GM23248 (cell line): Measurements from ENCODE around the gene HCN3. TPM values are rescaled to one million over a fixed set of nuclear protein-coding genes. Genes with fewer than 3 reads are reported as not detected.

ENCODE experiments used
- DNase-seq: peaks from one replicate; pipeline ENCODE4 v3.0.0-alpha.2; 2015
- H2AFZ ChIP-seq: fragments of 200-600 bp; sonication (generic); 2 replicates; pipeline ENCODE4 v1.6.1; 2016; ENCODE audit warnings: antibody characterized with exemption
- H3F3A ChIP-seq: fragments of 200-600 bp; sonication (generic); 2 replicates; pipeline ENCODE4 v1.6.1; 2016; ENCODE audit warnings: mild to moderate bottlenecking, antibody characterized with exemption, mixed run types; ENCODE audit not compliant: insufficient read depth
- H3K27ac ChIP-seq: fragments of 200-600 bp; sonication (generic); 2 replicates; pipeline ENCODE4 v1.5.1; 2016; ENCODE audit warnings: mild to moderate bottlenecking
- H3K27me3 ChIP-seq: fragments of 200-600 bp; sonication (generic); replicated peaks from 2 replicates; pipeline ENCODE4 v1.6.1; 2016; ENCODE audit warnings: mild to moderate bottlenecking; ENCODE audit not compliant: insufficient read depth
- H3K36me3 ChIP-seq: fragments of 200-600 bp; sonication (generic); 2 replicates; pipeline ENCODE4 v1.6.1; 2016; ENCODE audit warnings: low read depth, mild to moderate bottlenecking
- H3K4me1 ChIP-seq: fragments of 200-600 bp; sonication (generic); 2 replicates; pipeline ENCODE4 v1.6.1; 2016; ENCODE audit warnings: mild to moderate bottlenecking; ENCODE audit not compliant: insufficient read depth
- H3K4me2 ChIP-seq: fragments of 200-600 bp; sonication (generic); one replicate; pipeline ENCODE4 v1.6.1; 2016; ENCODE audit warnings: mild to moderate bottlenecking; ENCODE audit not compliant: unreplicated experiment
- H3K4me3 ChIP-seq: fragments of 200-600 bp; sonication (generic); 2 replicates; pipeline ENCODE4 v1.5.1; 2016; ENCODE audit warnings: mild to moderate bottlenecking
- H3K79me2 ChIP-seq: fragments of 200-600 bp; sonication (generic); 2 replicates; pipeline ENCODE4 v1.6.1; 2016; ENCODE audit warnings: mild to moderate bottlenecking; ENCODE audit not compliant: insufficient read depth
- H3K9ac ChIP-seq: fragments of 200-600 bp; sonication (generic); 2 replicates; pipeline ENCODE4 v1.6.1; 2016; ENCODE audit warnings: mild to moderate bottlenecking
- H3K9me2 ChIP-seq: fragments of 200-600 bp; sonication (generic); 2 replicates; pipeline ENCODE4 v1.6.1; 2016; ENCODE audit warnings: mixed run types, mild to moderate bottlenecking, moderate library complexity; ENCODE audit not compliant: insufficient read depth
- H3K9me3 ChIP-seq: fragments of 200-600 bp; sonication (generic); one replicate; pipeline ENCODE4 v1.6.1; 2017; ENCODE audit warnings: low read depth
- H4K20me1 ChIP-seq: fragments of 200-600 bp; sonication (generic); 2 replicates; pipeline ENCODE4 v1.6.0; 2016; ENCODE audit not compliant: insufficient read depth
- EZH2 ChIP-seq: fragments of 200-600 bp; sonication (generic); IDR thresholded peaks from 2 replicates; pipeline ENCODE4 v1.6.1; 2018; ENCODE audit warnings: antibody characterized with exemption, mild to moderate bottlenecking; ENCODE audit not compliant: insufficient read depth, poor library complexity, severe bottlenecking
- EZH2phosphoT487 ChIP-seq: fragments of 200-600 bp; sonication (generic); IDR thresholded peaks from 2 replicates; pipeline ENCODE4 v1.6.1; 2018; ENCODE audit warnings: antibody characterized with exemption, moderate library complexity, mild to moderate bottlenecking, low read depth; ENCODE audit not compliant: insufficient read depth
- WGBS, 2 experiments: methylation state at CpG; one replicate each; pipeline ENCODE4 v1.1.6; 2015 to 2017; ENCODE audit warnings: low lambda C conversion rate in 2 of 2, low coverage in 1 of 2; ENCODE audit errors: missing lambda C conversion rate in 2 of 2; 5-methylcytosine and 5-hydroxymethylcytosine counted together
- in situ Hi-C: fragments of 300-500 bp; cut with MboI; formaldehyde crosslinking; loops from 2 replicates; pipeline ENCODE4 v1.15.0; 2020
- polyA plus RNA-seq: library from polyadenylated mRNA; unstranded; fragments of >200 nt; fragmentation: Nextera tagmentation; extraction: Ambion mirVana; gene quantifications from 2 replicates; pipeline ENCODE4 v1.2.1, GENCODE V29; 2016
- total RNA-seq: library from RNA; depleted of rRNA; stranded (reverse); fragments of >200 nt; shearing (Covaris generic); gene quantifications from 2 replicates; pipeline ENCODE4 v1.2.3, GENCODE V29; 2014

Gene HCN3
- total and polyA plus RNA-seq, 2 experiments from 2014 or later: 1.4 to 1.6 TPM

- in situ Hi-C loops: no loop called here
- no peak for DNase-seq
Observed at GRCh38 chr1:155296661-155297060, 19.4 kb downstream of the HCN3 start.

GRCh38 chr1:155297384-155297783, 20.1 kb downstream of the HCN3 start:
- no peaks in the 10 kb centered on the region for H3K36me3 ChIP-seq
- TF ChIP-seq EZH2phosphoT487: no peak
- TF ChIP-seq EZH2: no peak
- H3K4me2 ChIP-seq: no peak overlapping the region
- H2AFZ ChIP-seq: no peak overlapping the region
- no peaks in the 10 kb centered on the region for H3F3A ChIP-seq
- H3K27me3 ChIP-seq: peaks cover 19% of the 10 kb centered on the region
- H3K9ac ChIP-seq: no peak overlapping the region
- H3K27ac ChIP-seq: no peak overlapping the region
- H3K9me3 ChIP-seq: no peaks in the 10 kb centered on the region
- WGBS, 2 experiments: 55 to 63% methylated on average over 7 of the region's 7 CpGs
- no peaks in the 10 kb centered on the region for H3K79me2 ChIP-seq
- in situ Hi-C loops: no loop called here
- H3K9me2 ChIP-seq: no peaks in the 10 kb centered on the region
- no peak for DNase-seq
- H4K20me1 ChIP-seq: no peaks in the 10 kb centered on the region
- H3K4me3 ChIP-seq: no peak overlapping the region
- H3K4me1 ChIP-seq: no peaks in the 10 kb centered on the region

More at GRCh38 chr1:155296661-155297060, 19.4 kb downstream of the HCN3 start:
- WGBS, 2 experiments: 71 to 74% methylated on average over 3 of the region's 3 CpGs
- Histone ChIP-seq H3K27me3 (peaks cover 19% of the 10 kb centered on the region), H3K4me1 (no peaks in the 10 kb centered on the region), H3K9me2 (no peaks in the 10 kb centered on the region), H3F3A (no peaks in the 10 kb centered on the region), H3K36me3 (no peaks in the 10 kb centered on the region), H4K20me1 (no peaks in the 10 kb centered on the region), H3K9me3 (no peaks in the 10 kb centered on the region), H3K27ac (no peak overlapping the region), H2AFZ (no peak overlapping the region), H3K9ac (no peak overlapping the region), H3K79me2 (no peaks in the 10 kb centered on the region), H3K4me2 (no peak overlapping the region), H3K4me3 (no peak overlapping the region)
- TF ChIP-seq EZH2 (no peak), EZH2phosphoT487 (no peak)

- Histone ChIP-seq H3K9ac (no peak overlapping the region), H3K36me3 (no peaks in the 10 kb centered on the region), H3K9me3 (no peaks in the 10 kb centered on the region), H3K4me2 (no peak overlapping the region), H3F3A (0 out of 2 replicates have a peak, but pooled peaks cover under 1% of the 10 kb centered on the region), H3K4me3 (no peak overlapping the region), H2AFZ (no peak overlapping the region), H3K79me2 (no peaks in the 10 kb centered on the region), H3K27me3 (peaks cover 9% of the 10 kb centered on the region), H3K9me2 (no peaks in the 10 kb centered on the region), H3K27ac (no peak overlapping the region), H3K4me1 (no peaks in the 10 kb centered on the region; the same call in 1 of the 2 replicates), H4K20me1 (no peaks in the 10 kb centered on the region)
- WGBS, 2 experiments: 70 to 77% methylated on average over 8 of the region's 8 CpGs
- in situ Hi-C loops: no loop called here
- no peak for DNase-seq
- no peak for TF ChIP-seq EZH2
- no peak for TF ChIP-seq EZH2phosphoT487
Observed at GRCh38 chr1:155300024-155300423, 22.8 kb downstream of the HCN3 start.

GRCh38 chr1:155300553-155301329, 23.5 kb downstream of the HCN3 start:
- H3K9me2 ChIP-seq: no peaks in the 10 kb centered on the region
- no peak overlapping the region for H2AFZ ChIP-seq
- H3K27me3 ChIP-seq: peaks cover 2% of the 10 kb centered on the region; the same call in 1 of the 2 replicates
- TF ChIP-seq EZH2: no peak
- TF ChIP-seq EZH2phosphoT487: no peak
- no peak for DNase-seq
- H4K20me1 ChIP-seq: no peaks in the 10 kb centered on the region
- in situ Hi-C loops: no loop called here
- H3K79me2 ChIP-seq: no peaks in the 10 kb centered on the region
- H3K4me1 ChIP-seq: peaks cover 7% of the 10 kb centered on the region
- 0 out of 2 replicates have a peak, but pooled peaks cover 4% of the 10 kb centered on the region for H3F3A ChIP-seq
- no peaks in the 10 kb centered on the region for H3K9me3 ChIP-seq
- no peaks in the 10 kb centered on the region for H3K36me3 ChIP-seq
- no peak overlapping the region for H3K4me2 ChIP-seq
- no peak overlapping the region for H3K27ac ChIP-seq
- 64 to 78% methylated on average over 9 of the region's 9 CpGs for WGBS, 2 experiments
- H3K9ac ChIP-seq: no peak overlapping the region
- H3K4me3 ChIP-seq: no peak overlapping the region
